Subcutaneous adipose tissue (tissue), 4 donors: ENCODE data around the gene FNIP2. TPM values are rescaled to one million over a fixed set of nuclear protein-coding genes. Genes with fewer than 3 reads are reported as not detected.

ENCODE experiments used
- CTCF ChIP-seq: fragments of 450-650 bp; IDR thresholded peaks from one replicate; pipeline ENCODE4 v1.5.1; 2016; ENCODE audit warnings: low read depth, mild to moderate bottlenecking, control low read depth, antibody characterized with exemption, moderate library complexity
- total RNA-seq, 4 donors: library from RNA; depleted of rRNA; stranded (reverse); fragments of >200 nt; gene quantifications; one replicate each; pipeline ENCODE4 v1.1.0, GENCODE V29; 2016

FNIP2 gene
- total RNA-seq, 4 donors from 2014 or later, result 64.1 to 97.1 (median 83.9) TPM

- no peak for TF ChIP-seq CTCF
Observed at GRCh38 chr4:158769175-158769921, 522 bp downstream of the FNIP2 start.

- no peak for TF ChIP-seq CTCF
Observed at GRCh38 chr4:158770671-158771070, 1.8 kb downstream of the FNIP2 start.

- TF ChIP-seq CTCF, result no peak
Observed at GRCh38 chr4:158771776-158772175, 3.0 kb downstream of the FNIP2 start.

GRCh38 chr4:158775091-158775651, 6.3 kb downstream of the FNIP2 start:
- TF ChIP-seq CTCF, result no peak

GRCh38 chr4:158776106-158776505, 7.3 kb downstream of the FNIP2 start:
- no peak for TF ChIP-seq CTCF

GRCh38 chr4:158777423-158778155, 8.8 kb downstream of the FNIP2 start:
- TF ChIP-seq CTCF, result no peak

GRCh38 chr4:158778156-158778711, 9.4 kb downstream of the FNIP2 start:
- no peak for TF ChIP-seq CTCF
